Measurements from ENCODE around the gene NEK7.
"Not testable (repeated sequence)": the region's sequence is repeated elsewhere in the genome, so short reads cannot be mapped to it uniquely, and the experiment has no call there.

The NEK7 gene

GRCh38 chr1:198156745-198157240 lies at the start of gene NEK7:
Gene NEK7 (plus strand): TSS chr1:198156998. CDS start chr1:198232581, 75,583 bp downstream.
- intact Hi-C loops (cut with DNase I) = no loop called here
- DNase-seq = peak; percentile 55 to 93 (median 85)

DNA sequence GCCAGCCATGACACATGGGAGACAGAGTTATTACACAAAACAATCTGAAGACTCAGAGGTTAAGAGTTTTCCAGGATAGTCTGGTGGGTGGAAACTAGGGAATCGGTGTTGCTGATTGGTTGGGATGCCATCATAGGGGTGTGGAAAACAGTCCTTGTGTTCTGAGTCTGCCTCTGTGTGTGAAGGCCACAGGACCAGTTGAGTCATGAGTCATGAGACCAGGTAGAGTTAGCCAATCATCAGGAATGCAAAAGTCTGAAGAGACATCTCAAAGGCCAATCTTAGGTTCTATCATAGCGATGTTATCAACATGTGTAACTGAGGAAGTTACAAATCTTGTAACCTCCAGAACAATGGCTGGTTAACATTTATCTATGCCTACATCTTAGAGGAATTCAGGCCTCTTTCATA lies 49.7 kb upstream of the NEK7 start:
- no peak for DNase-seq

DNA sequence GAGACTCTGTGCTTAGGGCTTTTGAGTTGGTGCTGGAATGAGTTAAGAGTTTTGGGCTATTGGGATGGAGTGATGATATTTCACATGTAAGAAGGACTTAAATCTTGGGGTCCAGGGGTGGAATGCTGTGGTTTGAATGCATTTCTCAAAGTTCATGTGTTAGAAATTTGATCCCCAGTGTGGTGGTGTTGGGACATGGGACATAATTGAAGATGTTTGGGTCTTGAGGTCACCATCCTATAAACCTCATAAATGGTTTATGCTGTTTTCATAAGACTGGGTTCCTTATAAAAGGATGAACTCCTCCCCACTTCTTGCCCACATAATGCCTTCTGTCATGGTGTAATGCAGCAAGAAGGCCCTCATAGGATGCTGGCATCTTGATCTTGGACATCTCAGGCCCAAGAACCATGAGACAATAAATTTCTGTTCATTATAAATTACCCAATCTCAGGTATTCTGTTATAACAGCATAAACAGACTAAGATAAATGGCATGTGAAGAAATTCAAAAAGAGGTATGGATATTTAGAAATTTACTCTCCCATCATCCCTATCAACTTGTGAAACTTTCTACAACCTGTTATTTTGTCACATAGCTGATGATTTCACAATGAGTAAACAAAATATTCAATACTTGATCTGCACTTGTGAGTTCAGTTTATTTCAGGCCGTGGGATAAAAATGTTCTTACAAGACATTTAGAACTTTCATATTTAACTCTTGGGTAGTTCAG lies 48.0 kb upstream of the NEK7 start:
- intact Hi-C loops (cut with DNase I) = no loop called here

More for the DNA sequence above, 49.7 kb upstream of the NEK7 start:
- intact Hi-C loops (cut with DNase I) = no loop called here

DNA sequence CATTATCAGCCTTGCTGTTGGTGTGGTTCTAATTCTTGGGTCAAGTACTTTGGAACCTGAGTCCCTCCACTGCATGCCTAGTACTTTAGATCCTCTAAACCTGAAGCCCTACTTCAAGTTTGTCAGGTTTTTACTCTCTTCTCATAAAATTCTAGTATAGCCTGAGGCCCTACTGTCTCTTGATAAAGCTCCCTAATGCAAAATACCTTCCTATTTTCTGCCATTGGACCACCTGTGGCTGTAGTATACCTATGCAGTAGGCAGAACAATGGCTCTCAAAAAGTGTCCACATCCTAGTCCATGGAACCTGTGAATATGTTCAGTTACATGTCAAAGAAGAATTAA lies 47.5 kb upstream of the NEK7 start:
- DNase-seq = no peak
- intact Hi-C loops (cut with DNase I) = no loop called here

More for the DNA sequence above, 48.0 kb upstream of the NEK7 start:
- DNase-seq = no peak

DNA sequence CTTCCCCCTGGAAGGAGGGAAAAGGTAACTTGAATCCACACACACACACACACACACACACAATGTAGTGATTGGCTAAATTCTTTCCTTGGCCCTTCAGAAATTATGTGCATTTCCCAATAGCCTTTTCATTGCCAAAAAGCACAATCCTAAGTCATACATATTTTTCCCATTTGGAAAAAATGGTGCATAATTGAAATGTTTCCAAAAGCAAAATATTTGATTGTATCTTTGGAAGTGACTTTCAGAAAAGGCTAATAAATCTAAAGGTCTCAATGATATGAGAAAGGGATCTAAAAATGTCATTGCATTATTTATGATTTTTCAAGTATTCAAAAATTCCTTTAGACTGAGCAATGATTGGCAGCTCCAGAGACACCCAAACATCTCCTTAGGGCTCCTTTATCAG lies 43.5 kb upstream of the NEK7 start:
- DNase-seq = no peak
- intact Hi-C loops (cut with DNase I) = no loop called here

DNA sequence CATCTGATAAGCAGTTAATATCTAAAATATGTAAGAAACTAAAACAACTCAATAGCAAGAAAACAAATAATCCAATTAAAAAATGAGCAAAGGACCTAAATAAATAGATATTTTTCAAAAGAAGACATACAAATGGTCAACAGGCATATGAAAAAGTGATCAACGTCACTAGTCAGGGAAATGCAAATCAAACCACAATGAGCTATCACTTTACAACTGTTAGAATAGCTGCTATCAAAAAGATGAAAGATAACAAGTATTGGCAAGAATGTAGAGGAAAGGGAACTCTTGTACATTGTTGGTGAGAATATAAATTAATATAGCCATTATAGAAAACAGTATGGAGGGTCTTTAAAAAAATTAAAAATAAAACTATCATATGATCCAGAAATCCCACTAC lies 40.7 kb upstream of the NEK7 start:
- no peak for DNase-seq
- intact Hi-C loops (cut with DNase I) = no loop called here

DNA sequence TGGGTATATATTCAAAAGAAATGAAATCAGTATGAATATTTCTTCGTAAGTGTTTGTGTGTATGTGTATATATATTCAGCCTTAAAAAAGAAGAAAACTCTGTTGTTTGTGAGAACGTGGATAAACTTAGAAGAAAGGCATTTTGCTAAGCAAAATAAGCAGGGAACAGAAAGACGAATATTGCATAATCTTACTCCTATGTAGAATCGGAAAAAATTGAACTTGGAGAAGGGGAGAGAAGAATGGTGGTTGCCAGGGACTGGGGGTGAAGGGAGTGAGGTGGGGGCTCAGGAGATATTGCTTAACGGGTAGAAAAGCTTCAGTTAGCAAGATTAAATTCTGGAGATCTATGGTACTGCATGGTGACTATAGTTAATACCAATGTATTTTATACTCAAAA lies 40.3 kb upstream of the NEK7 start:
- DNase-seq = no peak
- intact Hi-C loops (cut with DNase I) = no loop called here

GRCh38 chr1:198117267-198117666 lies 39.5 kb upstream of the NEK7 start:
- DNase-seq = no peak
- intact Hi-C loops (cut with DNase I) = no loop called here

DNA sequence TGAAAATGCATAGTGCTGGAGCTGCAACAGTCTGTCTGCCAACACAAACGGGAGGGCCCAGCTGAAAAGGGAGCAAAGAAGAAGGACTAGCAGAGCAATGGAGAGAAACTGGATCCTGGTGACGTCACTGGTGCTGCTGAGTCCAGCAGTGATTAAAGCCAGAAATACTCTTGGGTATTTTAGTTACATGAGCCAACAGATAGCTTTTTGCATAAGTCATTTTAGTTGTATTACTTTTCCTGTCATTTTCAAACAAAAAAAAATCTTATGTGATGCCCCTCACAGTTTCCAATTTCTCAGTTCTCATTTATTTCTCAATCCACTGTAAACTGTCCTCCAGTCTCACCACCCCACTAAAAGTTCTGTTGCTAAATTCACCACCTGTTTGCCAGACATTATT lies 38.7 kb upstream of the NEK7 start:
- peak in 7 of 42 donors; percentile 3 to 54 (median 13) for DNase-seq
- intact Hi-C loops (cut with DNase I) = no loop called here

DNA sequence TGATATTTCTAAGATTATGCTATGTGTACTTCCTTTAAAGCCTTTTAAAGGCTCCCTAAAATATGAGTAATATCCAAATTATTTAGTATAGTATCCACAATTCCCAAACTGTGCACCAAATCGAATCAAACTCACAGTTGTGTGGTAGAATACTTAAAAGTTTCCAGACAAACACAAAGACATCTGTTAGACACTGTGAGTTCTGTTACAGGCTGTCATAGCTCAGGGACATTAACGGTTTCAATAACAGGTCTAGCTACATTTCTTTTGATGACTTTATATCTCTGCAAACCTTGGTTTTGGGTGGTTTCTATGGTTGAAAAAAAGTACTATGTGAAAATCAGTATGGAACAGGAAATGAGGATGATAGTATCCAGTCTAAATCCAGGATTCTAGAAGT lies 36.9 kb upstream of the NEK7 start:
- DNase-seq = no peak
- intact Hi-C loops (cut with DNase I) = no loop called here

DNA sequence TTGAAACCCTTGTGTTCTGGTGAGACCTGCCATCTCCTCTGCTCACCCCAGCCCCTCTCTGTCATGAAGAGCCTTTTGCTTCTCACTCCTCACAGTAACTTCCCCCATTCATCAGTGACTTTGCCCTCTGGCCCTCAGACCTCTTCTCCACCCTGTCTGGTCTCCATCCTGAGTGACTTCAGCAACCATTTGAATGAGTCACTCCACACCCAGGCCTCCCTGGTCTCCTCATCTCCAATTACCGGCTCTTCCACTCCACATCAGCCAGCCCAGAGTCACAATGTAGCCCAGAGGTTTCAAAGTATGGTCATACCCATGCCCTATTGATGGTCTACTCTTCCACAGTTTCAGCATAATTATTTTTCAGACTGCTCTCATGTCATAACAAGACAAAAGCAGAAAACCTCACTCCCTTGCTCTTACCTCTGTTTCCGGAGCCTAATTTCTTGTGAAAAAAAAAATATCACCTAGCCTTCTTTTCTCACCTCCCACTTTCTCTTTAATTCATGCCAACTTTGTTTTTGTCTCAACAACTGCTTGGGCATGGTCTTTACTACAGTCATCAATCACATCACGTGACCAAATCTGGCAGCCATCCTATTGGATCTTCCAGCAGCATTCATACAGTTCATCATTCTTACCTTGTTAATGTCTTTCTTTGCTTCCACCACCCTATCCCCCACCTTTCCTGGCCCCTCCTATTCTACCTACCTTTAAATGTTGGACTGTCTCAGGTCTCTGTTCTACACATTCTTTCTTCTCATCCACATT lies 35.6 kb upstream of the NEK7 start:
- intact Hi-C loops (cut with DNase I) = no loop called here
- no peak for DNase-seq

GRCh38 chr1:198122693-198123092 lies 34.1 kb upstream of the NEK7 start:
- DNase-seq = no peak
- intact Hi-C loops (cut with DNase I) = no loop called here

DNA sequence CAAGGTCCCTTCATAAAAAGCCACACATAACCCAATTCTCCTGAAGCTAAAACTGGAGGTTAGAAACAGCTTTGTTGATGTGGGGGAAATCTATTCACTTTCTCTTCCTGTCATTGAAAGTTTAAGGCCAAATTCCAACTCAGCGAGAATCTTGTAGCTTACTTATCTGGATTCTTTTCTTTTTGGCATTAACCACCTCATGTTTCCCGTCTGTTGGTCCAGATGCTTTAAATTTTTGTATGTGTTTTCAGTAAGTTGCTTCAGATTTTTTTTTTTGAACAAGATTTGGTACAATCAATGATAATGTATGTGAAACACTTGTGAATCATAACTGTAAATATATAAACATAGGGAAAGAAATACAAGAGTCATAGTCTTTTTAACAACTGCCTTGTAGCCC lies 33.7 kb upstream of the NEK7 start:
- intact Hi-C loops (cut with DNase I) = no loop called here
- no peak for DNase-seq

- DNase-seq = no peak
Observed at GRCh38 chr1:198124673-198125072, 32.1 kb upstream of the NEK7 start.

DNA sequence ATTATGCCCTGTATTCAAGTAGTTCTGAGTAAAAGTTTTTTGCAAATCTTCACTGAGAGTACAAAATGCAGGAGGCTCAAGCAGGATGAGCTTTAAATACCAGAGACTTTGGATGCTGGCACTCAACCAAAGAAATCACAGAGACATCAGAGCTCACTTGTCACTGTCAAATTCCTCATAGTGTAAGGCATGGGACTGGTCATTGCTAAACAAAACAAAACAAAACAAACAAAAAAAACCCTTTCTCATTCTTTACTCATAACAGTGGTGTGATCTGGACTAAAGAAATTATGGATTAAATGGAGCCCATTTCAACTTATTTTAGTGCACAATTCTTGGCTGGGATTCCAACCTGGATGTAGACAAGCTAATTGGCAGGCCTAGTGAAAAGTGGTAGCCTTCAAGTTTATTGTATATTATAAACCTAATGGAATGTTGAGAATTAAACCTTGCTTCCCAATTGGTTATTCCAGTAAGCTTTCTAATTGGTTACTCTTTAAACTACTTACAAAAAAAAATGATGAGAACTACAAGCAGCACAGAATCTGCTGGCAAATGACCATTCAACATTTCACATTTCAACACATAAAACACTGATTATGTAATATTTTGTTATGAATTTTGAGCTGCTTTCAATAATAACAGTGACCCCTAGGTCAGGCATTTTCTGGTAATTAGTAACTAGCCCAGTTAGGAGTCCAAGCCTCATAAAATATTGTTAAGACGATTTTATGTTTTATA lies 30.6 kb upstream of the NEK7 start:
- intact Hi-C loops (cut with DNase I) = no loop called here
- no peak for DNase-seq

More at GRCh38 chr1:198124673-198125072, 32.1 kb upstream of the NEK7 start:
- intact Hi-C loops (cut with DNase I) = no loop called here

DNA sequence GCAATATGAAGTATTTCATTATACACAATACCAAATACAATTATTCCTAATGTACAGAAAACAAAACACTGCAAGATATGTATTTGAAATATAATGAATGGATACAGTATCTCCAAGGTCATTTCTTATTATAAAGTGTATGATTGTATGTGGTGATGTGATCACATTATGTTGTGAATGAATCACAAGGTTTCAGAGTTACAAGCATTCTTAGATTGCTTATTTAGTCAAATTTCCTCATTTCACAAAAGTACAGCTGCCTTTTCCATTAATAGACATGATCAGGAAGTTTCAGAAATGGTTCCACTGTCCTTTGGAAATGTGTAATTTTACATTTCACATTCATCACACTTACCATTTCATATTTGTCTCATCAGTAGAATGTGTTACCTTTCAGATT lies 28.3 kb upstream of the NEK7 start:
- intact Hi-C loops (cut with DNase I) = no loop called here
- DNase-seq = no peak

GRCh38 chr1:198130053-198130452 lies 26.7 kb upstream of the NEK7 start:
- intact Hi-C loops (cut with DNase I); DNase-seq: not testable (repeated sequence)

GRCh38 chr1:198132060-198132781 lies 24.6 kb upstream of the NEK7 start:
- DNase-seq = no peak
- intact Hi-C loops (cut with DNase I) = no loop called here

GRCh38 chr1:198134252-198134651 lies 22.5 kb upstream of the NEK7 start:
- DNase-seq = no peak
- intact Hi-C loops (cut with DNase I) = no loop called here

Data from head of caudate nucleus (tissue), 42 donors.